ENCODE results near the gene LINS1. TPM values are rescaled to one million over a fixed set of nuclear protein-coding genes. Genes with fewer than 3 reads are reported as not detected.

Gene LINS1
- total and polyA plus RNA-seq, 2 experiments from 2014 or later, result 11.7 to 15.4 TPM

- Mint-ChIP-seq H3K27ac (no peak overlapping the region), H3K4me3 (no peak overlapping the region), H3K36me3 (ENCODE audit: low read depth) (peaks cover 5% of the 10 kb centered on the region; the same call in 2 of the 3 replicates), H3K27me3 (ENCODE audit: insufficient read depth, low read depth, poor library complexity) (no peaks in the 10 kb centered on the region), H3K4me1 (no peaks in the 10 kb centered on the region), H3K9me3 (peaks cover 28% of the 10 kb centered on the region)
- Histone ChIP-seq H3K36me3 (ENCODE audit: insufficient read depth) (no peaks in the 10 kb centered on the region), H3K27ac (ENCODE audit: low read depth) (no peak overlapping the region), H2AFZ (no peak overlapping the region), H4K20me1 (replicated peaks; ENCODE audit: insufficient read depth) (no peaks in the 10 kb centered on the region), H3K4me2 (no peak overlapping the region), H3K27me3 (ENCODE audit: insufficient read depth) (no peaks in the 10 kb centered on the region), H3K4me3 (no peak overlapping the region), H3K9me2 (ENCODE audit: insufficient read depth) (no peaks in the 10 kb centered on the region), H3K4me1 (ENCODE audit: insufficient read depth) (no peaks in the 10 kb centered on the region), H3F3A (replicated peaks; ENCODE audit: low read depth) (no peaks in the 10 kb centered on the region), H3K79me2 (replicated peaks; ENCODE audit: insufficient read depth) (no peaks in the 10 kb centered on the region)
- DNase-seq (ENCODE audit: low spot score) (no peak), ATAC-seq (no peak)
- TF ChIP-seq STAT1 (IDR thresholded peaks at IDR 0.05; ENCODE audit: unreplicated experiment) (no peak), EZH2 (IDR thresholded peaks at IDR 0.05; ENCODE audit: low read depth, unreplicated experiment) (no peak), CREB1 (CRISPR knock-in tag; IDR thresholded peaks at IDR 0.05; ENCODE audit: low read depth) (no peak), POLR2AphosphoS5 (IDR thresholded peaks at IDR 0.05; ENCODE audit: low read depth) (no peak), ZNF462 (CRISPR knock-in tag; IDR thresholded peaks at IDR 0.05) (no peak), EZH2phosphoT487 (IDR thresholded peaks at IDR 0.05; ENCODE audit: unreplicated experiment) (no peak), ZNF331 (CRISPR knock-in tag; IDR thresholded peaks at IDR 0.05; ENCODE audit: low read depth) (no peak), NANOG (IDR thresholded peaks at IDR 0.05; ENCODE audit: borderline replicate concordance) (no peak), ZNF114 (CRISPR knock-in tag; IDR thresholded peaks at IDR 0.05) (no peak), JUNB (IDR thresholded peaks at IDR 0.05; ENCODE audit: unreplicated experiment) (no peak), CTCF (conservative IDR thresholded peaks at IDR 0.05; ENCODE audit: low read depth in 2 of 2) (no peak)
- TF ChIP-seq, protein P1, sequence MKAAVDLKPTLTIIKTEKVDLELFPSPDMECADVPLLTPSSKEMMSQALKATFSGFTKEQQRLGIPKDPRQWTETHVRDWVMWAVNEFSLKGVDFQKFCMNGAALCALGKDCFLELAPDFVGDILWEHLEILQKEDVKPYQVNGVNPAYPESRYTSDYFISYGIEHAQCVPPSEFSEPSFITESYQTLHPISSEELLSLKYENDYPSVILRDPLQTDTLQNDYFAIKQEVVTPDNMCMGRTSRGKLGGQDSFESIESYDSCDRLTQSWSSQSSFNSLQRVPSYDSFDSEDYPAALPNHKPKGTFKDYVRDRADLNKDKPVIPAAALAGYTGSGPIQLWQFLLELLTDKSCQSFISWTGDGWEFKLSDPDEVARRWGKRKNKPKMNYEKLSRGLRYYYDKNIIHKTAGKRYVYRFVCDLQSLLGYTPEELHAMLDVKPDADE (IDR thresholded peaks at IDR 0.05), result no peak
- TF ChIP-seq, protein P2, sequence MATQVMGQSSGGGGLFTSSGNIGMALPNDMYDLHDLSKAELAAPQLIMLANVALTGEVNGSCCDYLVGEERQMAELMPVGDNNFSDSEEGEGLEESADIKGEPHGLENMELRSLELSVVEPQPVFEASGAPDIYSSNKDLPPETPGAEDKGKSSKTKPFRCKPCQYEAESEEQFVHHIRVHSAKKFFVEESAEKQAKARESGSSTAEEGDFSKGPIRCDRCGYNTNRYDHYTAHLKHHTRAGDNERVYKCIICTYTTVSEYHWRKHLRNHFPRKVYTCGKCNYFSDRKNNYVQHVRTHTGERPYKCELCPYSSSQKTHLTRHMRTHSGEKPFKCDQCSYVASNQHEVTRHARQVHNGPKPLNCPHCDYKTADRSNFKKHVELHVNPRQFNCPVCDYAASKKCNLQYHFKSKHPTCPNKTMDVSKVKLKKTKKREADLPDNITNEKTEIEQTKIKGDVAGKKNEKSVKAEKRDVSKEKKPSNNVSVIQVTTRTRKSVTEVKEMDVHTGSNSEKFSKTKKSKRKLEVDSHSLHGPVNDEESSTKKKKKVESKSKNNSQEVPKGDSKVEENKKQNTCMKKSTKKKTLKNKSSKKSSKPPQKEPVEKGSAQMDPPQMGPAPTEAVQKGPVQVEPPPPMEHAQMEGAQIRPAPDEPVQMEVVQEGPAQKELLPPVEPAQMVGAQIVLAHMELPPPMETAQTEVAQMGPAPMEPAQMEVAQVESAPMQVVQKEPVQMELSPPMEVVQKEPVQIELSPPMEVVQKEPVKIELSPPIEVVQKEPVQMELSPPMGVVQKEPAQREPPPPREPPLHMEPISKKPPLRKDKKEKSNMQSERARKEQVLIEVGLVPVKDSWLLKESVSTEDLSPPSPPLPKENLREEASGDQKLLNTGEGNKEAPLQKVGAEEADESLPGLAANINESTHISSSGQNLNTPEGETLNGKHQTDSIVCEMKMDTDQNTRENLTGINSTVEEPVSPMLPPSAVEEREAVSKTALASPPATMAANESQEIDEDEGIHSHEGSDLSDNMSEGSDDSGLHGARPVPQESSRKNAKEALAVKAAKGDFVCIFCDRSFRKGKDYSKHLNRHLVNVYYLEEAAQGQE (IDR thresholded peaks at IDR 0.05; ENCODE audit: unreplicated experiment), result no peak
Measured at GRCh38 chr15:100542290-100542689, 59.7 kb downstream of the LINS1 start.
